Type B pancreatic cell (in vitro differentiated cells): ENCODE measurements around the gene INAVA. TPM values are rescaled to one million over a fixed set of nuclear protein-coding genes. Genes with fewer than 3 reads are reported as not detected.

Experiments
- DNase-seq: peaks from one replicate; pipeline ENCODE4 v3.0.0; 2021; ENCODE audit warnings: mixed read lengths; ENCODE audit not compliant: unreplicated experiment; ENCODE audit errors: extremely low spot score
- H3K27ac Mint-ChIP-seq: 2 replicates; pipeline ENCODE4 v1.8.0; 2021; ENCODE audit warnings: mild to moderate bottlenecking, mixed read lengths
- H3K27me3 Mint-ChIP-seq: 2 replicates; pipeline ENCODE4 v1.8.0; 2021; ENCODE audit warnings: mixed read lengths
- H3K36me3 Mint-ChIP-seq: 2 replicates; pipeline ENCODE4 v1.8.0; 2021; ENCODE audit warnings: mixed read lengths
- H3K4me1 Mint-ChIP-seq: one replicate; pipeline ENCODE4 v1.8.0; 2021; ENCODE audit warnings: mixed read lengths; ENCODE audit not compliant: unreplicated experiment
- H3K4me3 Mint-ChIP-seq: 2 replicates; pipeline ENCODE4 v1.8.0; 2021; ENCODE audit warnings: mild to moderate bottlenecking, mixed read lengths
- H3K9me3 Mint-ChIP-seq: 2 replicates; pipeline ENCODE4 v1.8.0; 2021; ENCODE audit warnings: mixed read lengths
- CTCF ChIP-seq: fragments of 200-600 bp; sonication (generic); conservative IDR thresholded peaks from 2 replicates; pipeline ENCODE4 v1.5.0; 2021; ENCODE audit warnings: antibody characterized with exemption, mild to moderate bottlenecking
- total RNA-seq: library from RNA; stranded (reverse); gene quantifications from 2 replicates; pipeline ENCODE4 v1.2.1, GENCODE V29; 2021; ENCODE audit warnings: low replicate concordance

Gene INAVA
- total RNA-seq, 1 donor from 2014 or later = 38.4 TPM

GRCh38 chr1:200866521-200866920 lies 28.2 kb upstream of the INAVA start:
- no peak overlapping the region for H3K27ac Mint-ChIP-seq
- H3K4me3 Mint-ChIP-seq = no peak overlapping the region
- peaks cover 14% of the 10 kb centered on the region for H3K4me1 Mint-ChIP-seq
- H3K36me3 Mint-ChIP-seq = peaks cover 23% of the 10 kb centered on the region
- no peaks in the 10 kb centered on the region for H3K27me3 Mint-ChIP-seq
- no peak for DNase-seq
- no peaks in the 10 kb centered on the region for H3K9me3 Mint-ChIP-seq
- no peak for TF ChIP-seq CTCF

GRCh38 chr1:200867018-200867811 lies 27.5 kb upstream of the INAVA start:
- no peaks in the 10 kb centered on the region for H3K9me3 Mint-ChIP-seq
- DNase-seq = no peak
- no peak for TF ChIP-seq CTCF
- H3K27ac Mint-ChIP-seq = no peak overlapping the region
- H3K4me3 Mint-ChIP-seq = no peak overlapping the region
- no peaks in the 10 kb centered on the region for H3K27me3 Mint-ChIP-seq
- peaks cover 19% of the 10 kb centered on the region for H3K36me3 Mint-ChIP-seq
- H3K4me1 Mint-ChIP-seq = peaks cover 14% of the 10 kb centered on the region

GRCh38 chr1:200869376-200869752 lies 25.3 kb upstream of the INAVA start:
- H3K27ac Mint-ChIP-seq = no peak overlapping the region
- no peaks in the 10 kb centered on the region for H3K27me3 Mint-ChIP-seq
- H3K4me1 Mint-ChIP-seq = peaks cover 14% of the 10 kb centered on the region
- H3K4me3 Mint-ChIP-seq = no peak overlapping the region
- DNase-seq = no peak
- no peaks in the 10 kb centered on the region for H3K9me3 Mint-ChIP-seq
- peaks cover 6% of the 10 kb centered on the region for H3K36me3 Mint-ChIP-seq
- TF ChIP-seq CTCF = no peak

GRCh38 chr1:200869753-200870391 lies 24.8 kb upstream of the INAVA start:
- TF ChIP-seq CTCF = no peak

GRCh38 chr1:200872446-200873115 lies 22.1 kb upstream of the INAVA start, which contains the start of gene GPR25:
GPR25 (plus strand) TSS chr1:200872981; CDS start chr1:200873038, 57 bp downstream.
- Mint-ChIP-seq H3K36me3 (no peaks in the 10 kb centered on the region), H3K4me3 (no peak within 1 kb of the TSS), H3K9me3 (no peaks in the 10 kb centered on the region), H3K27ac (no peak within 1 kb of the TSS), H3K27me3 (peaks cover 3% of the 10 kb centered on the region), H3K4me1 (peaks cover 14% of the 10 kb centered on the region)
- TF ChIP-seq CTCF = no peak
- no peak for DNase-seq

More at GRCh38 chr1:200869753-200870391, 24.8 kb upstream of the INAVA start:
- Mint-ChIP-seq H3K36me3 (peaks cover 4% of the 10 kb centered on the region), H3K27me3 (no peaks in the 10 kb centered on the region), H3K9me3 (no peaks in the 10 kb centered on the region), H3K4me1 (peaks cover 14% of the 10 kb centered on the region), H3K27ac (no peak overlapping the region), H3K4me3 (no peak overlapping the region)
- no peak for DNase-seq
